ENCODE data around the gene STAB1. TPM values are rescaled to one million over a fixed set of nuclear protein-coding genes. Genes with fewer than 3 reads are reported as not detected.
A peak's percentile ranks its signal among the peaks of the same experiment; 100 is the strongest.

The STAB1 gene
- total RNA-seq, 1 experiment from 2014 or later = 0.33 TPM

DNA sequence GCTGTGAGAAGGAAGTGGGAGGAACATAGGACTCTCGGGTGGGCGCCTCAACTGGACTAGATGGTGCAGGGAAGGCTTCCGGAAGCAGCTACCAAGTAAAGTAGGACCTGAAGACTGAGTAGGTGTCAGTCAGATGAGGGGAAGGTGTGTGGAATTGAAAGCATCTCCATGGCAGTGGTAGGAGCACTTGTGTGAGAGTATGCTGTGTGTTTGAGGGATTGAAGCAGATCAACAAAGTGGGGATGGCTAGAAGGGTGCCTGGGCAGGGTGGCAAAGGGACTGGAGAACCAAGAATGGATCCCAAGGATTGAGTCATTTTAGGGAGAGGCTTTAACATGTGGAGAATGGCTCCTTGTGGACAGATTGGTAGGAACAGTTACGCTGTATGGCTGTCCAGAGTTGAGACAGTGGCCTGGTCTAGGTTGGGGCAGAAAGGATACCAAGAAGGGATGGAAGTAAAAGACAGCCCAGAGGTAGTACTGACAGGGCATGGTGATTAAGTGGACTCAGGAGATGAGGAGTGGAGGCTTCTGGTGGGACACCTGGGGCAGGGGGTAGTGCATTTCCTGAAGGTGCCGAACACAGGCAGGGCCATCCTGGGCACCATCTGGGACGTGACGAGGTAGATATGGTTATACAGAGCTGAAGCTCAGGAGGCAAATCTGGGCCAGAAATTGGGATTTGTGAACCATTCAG lies 42.7 kb downstream of the STAB1 start:
- POLR2A ChIA-PET (ENCODE audit: unreplicated experiment) = no interaction called here

GRCh38 chr3:52539010-52539653 lies 44.0 kb downstream of the STAB1 start:
- Histone ChIP-seq H3K4me3 (ENCODE audit: low read length) (peak overlapping the region; percentile 8), H3K27ac (ENCODE audit: low read length) (no peak overlapping the region), H3K4me2 (ENCODE audit: low read length) (peak overlapping the region; percentile 96), H4K20me1 (ENCODE audit: low read length) (peaks cover 24% of the 10 kb centered on the region), H3K9me2 (replicated peaks; ENCODE audit: low read length) (no peaks in the 10 kb centered on the region), H2AFZ (ENCODE audit: low read length) (no peak overlapping the region), H3K27me3 (ENCODE audit: low read length) (no peaks in the 10 kb centered on the region), H3K79me2 (ENCODE audit: low read length) (peaks cover 63% of the 10 kb centered on the region), H3K9me3 (ENCODE audit: low read length) (no peaks in the 10 kb centered on the region), H3F3A (ENCODE audit: low read length, unreplicated experiment) (no peaks in the 10 kb centered on the region), H3K9ac (ENCODE audit: low read length) (no peak overlapping the region), H3K36me3 (ENCODE audit: low read depth, low read length) (peaks cover 21% of the 10 kb centered on the region; the same call in 1 of the 2 replicates), H3K4me1 (ENCODE audit: insufficient read depth, low read length) (peaks cover 32% of the 10 kb centered on the region)
- DNase-seq (peak; percentile 31), ATAC-seq (no peak)
- intact Hi-C loops (cut with micrococcal nuclease) = loop anchor here (10.0 kb wide), 1 partner anchor 146 kb away; the partner anchor contains the start of genes GNL3 and PBRM1
- TF ChIP-seq EZH2 (IDR thresholded peaks at IDR 0.05; ENCODE audit: low read length, unreplicated experiment) (no peak), EZH2phosphoT487 (IDR thresholded peaks at IDR 0.05; ENCODE audit: borderline replicate concordance, low read length) (no peak), CTCF (conservative IDR thresholded peaks at IDR 0.05; ENCODE audit: low read depth, low read length) (no peak)
- no TSS peak for BruUV-seq (replicated peaks)
- ChIA-PET POLR2A (ENCODE audit: unreplicated experiment) (no interaction called here), CTCF (no interaction called here)

More for the DNA sequence above, 42.7 kb downstream of the STAB1 start:
- Histone ChIP-seq H3K79me2 (ENCODE audit: low read length) (peaks cover 67% of the 10 kb centered on the region), H3K9ac (ENCODE audit: low read length) (peak overlapping the region; percentile 92), H2AFZ (ENCODE audit: low read length) (no peak overlapping the region), H4K20me1 (ENCODE audit: low read length) (peaks cover 24% of the 10 kb centered on the region), H3K36me3 (ENCODE audit: low read depth, low read length) (peaks cover 18% of the 10 kb centered on the region; the same call in 1 of the 2 replicates), H3K4me3 (ENCODE audit: low read length) (peak overlapping the region; percentile 90), H3K4me2 (ENCODE audit: low read length) (peak overlapping the region; percentile 96), H3K27ac (ENCODE audit: low read length) (no peak overlapping the region), H3K4me1 (ENCODE audit: insufficient read depth, low read length) (peaks cover 33% of the 10 kb centered on the region), H3K27me3 (ENCODE audit: low read length) (no peaks in the 10 kb centered on the region), H3K9me2 (replicated peaks; ENCODE audit: low read length) (no peaks in the 10 kb centered on the region), H3K9me3 (ENCODE audit: low read length) (no peaks in the 10 kb centered on the region), H3F3A (ENCODE audit: low read length, unreplicated experiment) (no peaks in the 10 kb centered on the region)
- BruUV-seq (replicated peaks) = no TSS peak
- no peak for ATAC-seq
- intact Hi-C loops (cut with micrococcal nuclease) = loop anchor here (10.0 kb wide), 1 partner anchor 147 kb away; the partner anchor contains the start of genes GNL3 and PBRM1
- CTCF ChIA-PET = interaction anchor here (0.7 kb wide), 1 partner anchor 13 kb away, joined by 4 read pairs; no protein-coding TSS in a partner anchor
- TF ChIP-seq EZH2phosphoT487 (IDR thresholded peaks at IDR 0.05; ENCODE audit: borderline replicate concordance, low read length) = no peak
- DNase-seq = no peak

GRCh38 chr3:52541050-52541449 lies 45.9 kb downstream of the STAB1 start:
- no peaks in the 10 kb centered on the region for H3K27me3 ChIP-seq (ENCODE audit: low read length)
- ChIA-PET CTCF (no interaction called here), POLR2A (ENCODE audit: unreplicated experiment) (interaction anchor here (0.6 kb wide), 1 partner anchor 1972 kb away, joined by 3 read pairs; no protein-coding TSS in a partner anchor)
- TF ChIP-seq EZH2phosphoT487 (IDR thresholded peaks at IDR 0.05; ENCODE audit: borderline replicate concordance, low read length) (no peak), CTCF (conservative IDR thresholded peaks at IDR 0.05; ENCODE audit: low read depth, low read length) (no peak), EZH2 (IDR thresholded peaks at IDR 0.05; ENCODE audit: low read length, unreplicated experiment) (no peak)
- H3K4me2 ChIP-seq (ENCODE audit: low read length) = no peak overlapping the region
- BruUV-seq (replicated peaks) = no TSS peak
- H3K27ac ChIP-seq (ENCODE audit: low read length) = no peak overlapping the region
- no peak overlapping the region for H2AFZ ChIP-seq (ENCODE audit: low read length)
- no peak for ATAC-seq
- H3K9me2 ChIP-seq (replicated peaks; ENCODE audit: low read length) = no peaks in the 10 kb centered on the region
- no peaks in the 10 kb centered on the region for H3K9me3 ChIP-seq (ENCODE audit: low read length)
- peaks cover 24% of the 10 kb centered on the region for H4K20me1 ChIP-seq (ENCODE audit: low read length)
- peaks cover 20% of the 10 kb centered on the region for H3K4me1 ChIP-seq (ENCODE audit: insufficient read depth, low read length)
- H3K36me3 ChIP-seq (ENCODE audit: low read depth, low read length) = peaks cover 26% of the 10 kb centered on the region; the same call in 1 of the 2 replicates
- peaks cover 60% of the 10 kb centered on the region for H3K79me2 ChIP-seq (ENCODE audit: low read length)
- no peak overlapping the region for H3K4me3 ChIP-seq (ENCODE audit: low read length)
- H3F3A ChIP-seq (ENCODE audit: low read length, unreplicated experiment) = no peaks in the 10 kb centered on the region
- DNase-seq = no peak
- intact Hi-C loops (cut with micrococcal nuclease) = no loop called here
- H3K9ac ChIP-seq (ENCODE audit: low read length) = no peak overlapping the region

Measured in PC-3 (cell line).